Kasumi-1 (cell line): ENCODE results near the gene TMEM33.

ENCODE experiments used
- DNase-seq, 2 experiments: peaks; one replicate each; lab custom pipeline; 2025; lab: John Stamatoyannopoulos, UW

Gene TMEM33

GRCh38 chr4:41998019-41998418 is 62.8 kb downstream of the TMEM33 start:
- DNase-seq = no peak

GRCh38 chr4:41999321-41999720 is 64.1 kb downstream of the TMEM33 start:
- DNase-seq = no peak

GRCh38 chr4:42008011-42008786 is 73.0 kb downstream of the TMEM33 start:
- no peak for DNase-seq
